Left lung (tissue), 10 donors: ENCODE results near the gene TOLLIP. TPM values are rescaled to one million over a fixed set of nuclear protein-coding genes. Genes with fewer than 3 reads are reported as not detected.

Experiments
- ATAC-seq: fragments of 200-7000 bp; cut with Tn5 transposase; one replicate; pipeline ENCODE4 v1.9.1; 2020; ENCODE audit warnings: moderate library complexity
- DNase-seq, 4 donors: peaks; one replicate each; pipeline ENCODE4 v3.0.0-alpha.2; 2013 to 2020
- H3K27ac ChIP-seq, 2 donors: fragments of 200-600 bp; sonication (generic) in 1 of 2; one replicate each; pipeline versions ENCODE4 v1.5.0 to v1.8.0; 2020 to 2021
- H3K27me3 ChIP-seq, 2 donors: fragments of 200-600 bp; sonication (generic) in 1 of 2; one replicate each; pipeline versions ENCODE4 v1.5.0 to v1.8.0; 2020 to 2021
- H3K36me3 ChIP-seq, 2 donors: fragments of 200-600 bp; sonication (generic) in 1 of 2; one replicate each; pipeline versions ENCODE4 v1.5.0 to v1.8.0; 2020 to 2021
- H3K4me1 ChIP-seq, 2 donors: fragments of 200-600 bp; one replicate each; pipeline ENCODE4 v1.8.0; 2021
- H3K4me3 ChIP-seq, 2 donors: fragments of 200-600 bp; sonication (generic) in 1 of 2; one replicate each; pipeline versions ENCODE4 v1.5.0 to v1.8.0; 2020 to 2021; ENCODE audit warnings: mild to moderate bottlenecking in 1 of 2
- H3K9me3 ChIP-seq, 2 donors: fragments of 200-600 bp; sonication (generic) in 1 of 2; one replicate each; pipeline versions ENCODE4 v1.5.0 to v1.8.0; 2020 to 2021
- CTCF ChIP-seq, 2 donors: fragments of 200-600 bp; sonication (generic) in 1 of 2; IDR thresholded peaks; one replicate each; pipeline versions ENCODE4 v1.5.0 to v1.8.0; 2021; ENCODE audit warnings: antibody characterized with exemption in 2 of 2
- intact Hi-C, 2 donors: fragments of 100-400 bp; cut with DNase I; formaldehyde crosslinking; loops; one replicate each; pipeline versions ENCODE4 v1.11.2 to v1.14.2; 2022
- polyA plus RNA-seq, 6 donors: library from polyadenylated mRNA; unstranded; fragments of 120-200 nt; gene quantifications; one replicate each; pipeline ENCODE4 v1.2.1, GENCODE V29; 2013; ENCODE audit not compliant: insufficient read length in 6 of 6
- total RNA-seq, 2 donors: library from RNA; stranded (reverse); fragmentation: NEBNext Ultra II Directional; extraction: Animal tissue kit (Norgen Biotek cat#: 25700); gene quantifications; one replicate each; pipeline ENCODE4 v1.2.1, GENCODE V29; 2021
- donor health status: DM: no; HTN: yes; CAD: no.
- donor health status: DM: no; HTN: no; CAD: no.

TOLLIP gene
- total and polyA plus RNA-seq, 8 donors = 22.4 to 63.5 (median 27.2) TPM

- Histone ChIP-seq H3K4me1 (peaks cover 31 to 76% of the 10 kb centered on the region in 2 donors), H3K36me3 (peaks cover 0 to 21% of the 10 kb centered on the region in 2 donors), H3K27ac (peak overlapping the region; percentile 6 to 42), H3K27me3 (no peaks in the 10 kb centered on the region), H3K4me3 (no peak overlapping the region), H3K9me3 (no peaks in the 10 kb centered on the region)
- intact Hi-C loops = no loop called here
- TF ChIP-seq CTCF (IDR thresholded peaks at IDR 0.05) = no peak
- ATAC-seq = no peak
- no peak for DNase-seq
These were observed 4.4 kb downstream of the TOLLIP start for GRCh38 chr11:1305063-1305495.

- intact Hi-C loops = no loop called here
- no peaks in the 10 kb centered on the region for H3K9me3 ChIP-seq
- DNase-seq (peak in 2 of 4 donors; percentile 56 to 75), ATAC-seq (peak; percentile 20)
- H3K27ac ChIP-seq = peak overlapping the region; percentile 42 to 57
- no peaks in the 10 kb centered on the region for H3K27me3 ChIP-seq
- no peak for TF ChIP-seq CTCF (IDR thresholded peaks at IDR 0.05)
- H3K4me3 ChIP-seq = no peak overlapping the region
- peaks cover 0 to 21% of the 10 kb centered on the region in 2 donors for H3K36me3 ChIP-seq
- H3K4me1 ChIP-seq = peaks cover 35 to 81% of the 10 kb centered on the region in 2 donors
These were observed 5.1 kb downstream of the TOLLIP start for GRCh38 chr11:1304380-1304779.

GRCh38 chr11:1303973-1304372 is 5.5 kb downstream of the TOLLIP start:
- intact Hi-C loops = no loop called here
- Histone ChIP-seq H3K27me3 (no peaks in the 10 kb centered on the region), H3K9me3 (no peaks in the 10 kb centered on the region), H3K4me1 (peaks cover 39 to 85% of the 10 kb centered on the region in 2 donors), H3K27ac (peak overlapping the region; percentile 42 to 57), H3K36me3 (peaks cover 0 to 21% of the 10 kb centered on the region in 2 donors), H3K4me3 (no peak overlapping the region)
- DNase-seq (peak in 3 of 4 donors; percentile 24 to 76 (median 66)), ATAC-seq (peak; percentile 62)
- TF ChIP-seq CTCF (IDR thresholded peaks at IDR 0.05) = no peak

- Histone ChIP-seq H3K27me3 (no peaks in the 10 kb centered on the region), H3K36me3 (peaks cover 0 to 22% of the 10 kb centered on the region in 2 donors), H3K9me3 (no peaks in the 10 kb centered on the region), H3K4me1 (peaks cover 42 to 85% of the 10 kb centered on the region in 2 donors), H3K4me3 (no peak overlapping the region), H3K27ac (peak overlapping the region; percentile 19 to 42)
- TF ChIP-seq CTCF (IDR thresholded peaks at IDR 0.05) = peak in 1 of 2 donors; percentile 23
- intact Hi-C loops = no loop called here
- DNase-seq (peak in 1 of 4 donors; percentile 83), ATAC-seq (no peak)
These were observed 6.2 kb downstream of the TOLLIP start for GRCh38 chr11:1303126-1303821.

- ATAC-seq (peak; percentile 6), DNase-seq (no peak)
- intact Hi-C loops = no loop called here
These were observed 6.8 kb downstream of the TOLLIP start for GRCh38 chr11:1302461-1303125.

More at GRCh38 chr11:1302461-1303125, 6.8 kb downstream of the TOLLIP start:
- no peak for TF ChIP-seq CTCF (IDR thresholded peaks at IDR 0.05)
- Histone ChIP-seq H3K4me1 (peaks cover 39 to 85% of the 10 kb centered on the region in 2 donors), H3K4me3 (no peak overlapping the region), H3K9me3 (no peaks in the 10 kb centered on the region), H3K27ac (peak overlapping the region in 1 of 2 donors; percentile 42), H3K36me3 (peaks cover 0 to 29% of the 10 kb centered on the region in 2 donors), H3K27me3 (no peaks in the 10 kb centered on the region)
